Smooth muscle cell (in vitro differentiated cells): ENCODE data around the gene HAO2. TPM values are rescaled to one million over a fixed set of nuclear protein-coding genes. Genes with fewer than 3 reads are reported as not detected.

ENCODE experiments used
- DNase-seq: peaks from one replicate; lab custom pipeline; 2025; ENCODE audit not compliant: unreplicated experiment; lab: John Stamatoyannopoulos, UW
- H2AFZ ChIP-seq: fragments of 200-600 bp; sonication (generic); 2 replicates; pipeline ENCODE4 v1.6.0; 2016; ENCODE audit warnings: antibody characterized with exemption, low read depth, mild to moderate bottlenecking
- H3F3A ChIP-seq: fragments of 200-600 bp; sonication (generic); 2 replicates; pipeline ENCODE4 v1.6.0; 2017; ENCODE audit warnings: antibody characterized with exemption, low read depth
- H3K27ac ChIP-seq: fragments of 200-600 bp; sonication (generic); 2 replicates; pipeline ENCODE4 v1.5.1; 2016; ENCODE audit warnings: low read depth, mild to moderate bottlenecking
- H3K27me3 ChIP-seq: fragments of 200-600 bp; sonication (generic); 2 replicates; pipeline ENCODE4 v1.6.1; 2016; ENCODE audit warnings: low read depth, mild to moderate bottlenecking
- H3K36me3 ChIP-seq: fragments of 200-600 bp; sonication (generic); 2 replicates; pipeline ENCODE4 v1.5.1; 2016; ENCODE audit warnings: low read depth
- H3K4me1 ChIP-seq: fragments of 200-600 bp; sonication (generic); 2 replicates; pipeline ENCODE4 v1.5.1; 2016; ENCODE audit warnings: low read depth
- H3K4me2 ChIP-seq: fragments of 200-600 bp; sonication (generic); 2 replicates; pipeline ENCODE4 v1.6.0; 2016; ENCODE audit warnings: mild to moderate bottlenecking
- H3K4me3 ChIP-seq: fragments of 200-600 bp; sonication (generic); 2 replicates; pipeline ENCODE4 v1.5.1; 2016; ENCODE audit warnings: mild to moderate bottlenecking
- H3K79me2 ChIP-seq: fragments of 200-600 bp; sonication (generic); 2 replicates; pipeline ENCODE4 v1.6.0; 2016; ENCODE audit warnings: low read depth, mild to moderate bottlenecking
- H3K9ac ChIP-seq: fragments of 200-600 bp; sonication (generic); 2 replicates; pipeline ENCODE4 v1.6.0; 2016; ENCODE audit warnings: low read depth
- H3K9me3 ChIP-seq: fragments of 200-600 bp; sonication (generic); replicated peaks from 2 replicates; pipeline ENCODE4 v1.5.1; 2016; ENCODE audit warnings: low read depth
- H4K20me1 ChIP-seq: fragments of 200-600 bp; sonication (generic); 2 replicates; pipeline ENCODE4 v1.6.0; 2016; ENCODE audit warnings: low read depth
- WGBS: methylation state at CpG from one replicate; pipeline ENCODE4 v1.1.7; 2016; ENCODE audit warnings: low lambda C conversion rate; 5-methylcytosine and 5-hydroxymethylcytosine counted together
- polyA plus RNA-seq: library from polyadenylated mRNA; unstranded; fragments of >200 nt; fragmentation: Nextera tagmentation; extraction: Ambion mirVana; gene quantifications from 2 replicates; pipeline ENCODE4 v1.2.1, GENCODE V29; 2016
- total RNA-seq: library from RNA; depleted of rRNA; stranded (reverse); fragments of >200 nt; gene quantifications from 2 replicates; pipeline ENCODE4 v1.2.3, GENCODE V29; 2014
- TF ChIP-seq, protein P1 (sequence below): fragments of 200-600 bp; sonication (generic); IDR thresholded peaks from 2 replicates; pipeline ENCODE4 v1.5.1; 2017; ENCODE audit warnings: borderline replicate concordance, mild to moderate bottlenecking, antibody characterized with exemption; ENCODE audit not compliant: insufficient read depth, poor library complexity, severe bottlenecking

HAO2 gene
- total and polyA plus RNA-seq, 2 experiments from 2014 or later: not detected

DNA sequence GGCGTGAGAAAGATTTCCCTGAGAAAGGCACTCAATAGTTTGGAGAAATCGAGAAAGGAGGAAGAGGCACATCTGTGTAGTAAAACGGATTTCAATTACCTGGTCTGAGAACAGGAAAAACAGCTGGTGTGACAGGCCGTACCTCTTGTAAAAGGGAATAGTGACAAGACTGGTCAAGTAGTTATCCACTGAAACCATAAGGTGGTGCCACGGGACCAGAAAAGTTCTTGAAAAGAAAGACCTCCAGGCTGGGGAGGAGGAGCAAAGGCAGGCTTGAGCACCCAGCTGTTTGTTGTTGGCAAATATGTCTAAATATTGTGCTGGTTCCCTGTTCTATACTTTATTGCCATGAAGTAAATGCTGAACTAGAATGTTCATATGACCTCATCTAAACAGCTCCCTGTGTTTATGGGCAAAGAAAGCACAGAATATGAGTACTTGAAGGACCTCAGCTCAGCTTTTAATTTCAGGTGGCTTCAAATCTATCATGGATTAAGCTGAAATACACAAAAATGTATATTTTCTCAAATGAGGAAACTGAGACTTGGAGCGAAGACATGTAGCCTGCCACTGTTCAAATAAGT is 4.0 kb downstream of the HAO2 start:
- Histone ChIP-seq H3K9ac (peak overlapping the region; percentile 17), H3K36me3 (no peaks in the 10 kb centered on the region), H2AFZ (peak overlapping the region; percentile 23), H3K4me3 (no peak overlapping the region), H3K79me2 (no peaks in the 10 kb centered on the region), H3K27ac (peak overlapping the region; percentile 71), H3F3A (peaks cover 5% of the 10 kb centered on the region), H3K4me1 (peaks cover 6% of the 10 kb centered on the region), H3K9me3 (no peaks in the 10 kb centered on the region), H4K20me1 (no peaks in the 10 kb centered on the region), H3K4me2 (peak overlapping the region; percentile 29), H3K27me3 (peaks cover 9% of the 10 kb centered on the region)
- TF ChIP-seq, protein P1, sequence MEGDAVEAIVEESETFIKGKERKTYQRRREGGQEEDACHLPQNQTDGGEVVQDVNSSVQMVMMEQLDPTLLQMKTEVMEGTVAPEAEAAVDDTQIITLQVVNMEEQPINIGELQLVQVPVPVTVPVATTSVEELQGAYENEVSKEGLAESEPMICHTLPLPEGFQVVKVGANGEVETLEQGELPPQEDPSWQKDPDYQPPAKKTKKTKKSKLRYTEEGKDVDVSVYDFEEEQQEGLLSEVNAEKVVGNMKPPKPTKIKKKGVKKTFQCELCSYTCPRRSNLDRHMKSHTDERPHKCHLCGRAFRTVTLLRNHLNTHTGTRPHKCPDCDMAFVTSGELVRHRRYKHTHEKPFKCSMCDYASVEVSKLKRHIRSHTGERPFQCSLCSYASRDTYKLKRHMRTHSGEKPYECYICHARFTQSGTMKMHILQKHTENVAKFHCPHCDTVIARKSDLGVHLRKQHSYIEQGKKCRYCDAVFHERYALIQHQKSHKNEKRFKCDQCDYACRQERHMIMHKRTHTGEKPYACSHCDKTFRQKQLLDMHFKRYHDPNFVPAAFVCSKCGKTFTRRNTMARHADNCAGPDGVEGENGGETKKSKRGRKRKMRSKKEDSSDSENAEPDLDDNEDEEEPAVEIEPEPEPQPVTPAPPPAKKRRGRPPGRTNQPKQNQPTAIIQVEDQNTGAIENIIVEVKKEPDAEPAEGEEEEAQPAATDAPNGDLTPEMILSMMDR: peak; percentile 34
- WGBS: 37% methylated on average over 6 of the region's 6 CpGs
- no peak for DNase-seq

DNA sequence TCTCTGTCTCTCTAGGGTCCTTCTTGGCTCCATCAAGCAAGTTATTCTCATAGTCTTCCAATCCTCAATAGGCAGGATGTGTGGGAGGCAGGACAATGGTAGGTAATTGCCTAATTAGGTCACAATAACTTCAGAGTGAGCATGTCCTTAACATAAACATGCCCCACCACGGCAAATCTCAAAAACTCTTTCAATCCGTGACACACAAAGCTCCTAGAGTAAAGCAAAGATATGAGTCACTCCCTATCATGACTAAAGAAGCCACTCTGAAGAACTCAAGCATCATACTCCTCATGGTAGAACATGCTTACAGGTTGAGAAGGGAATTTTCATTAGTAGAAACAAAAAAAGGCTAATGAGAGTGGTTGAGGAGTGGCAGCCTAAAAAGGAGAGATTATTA is 4.9 kb downstream of the HAO2 start:
- H3K79me2 ChIP-seq: no peaks in the 10 kb centered on the region
- no peak overlapping the region for H3K4me3 ChIP-seq
- no peaks in the 10 kb centered on the region for H4K20me1 ChIP-seq
- H3K27me3 ChIP-seq: peaks cover 9% of the 10 kb centered on the region
- H3K4me1 ChIP-seq: peaks cover 6% of the 10 kb centered on the region
- peak overlapping the region; percentile 17 for H3K9ac ChIP-seq
- DNase-seq: no peak
- TF ChIP-seq, protein P1: no peak
- peak overlapping the region; percentile 29 for H3K4me2 ChIP-seq
- H3K36me3 ChIP-seq: no peaks in the 10 kb centered on the region
- peak overlapping the region; percentile 71 for H3K27ac ChIP-seq
- no peak overlapping the region for H2AFZ ChIP-seq
- no peaks in the 10 kb centered on the region for H3K9me3 ChIP-seq
- H3F3A ChIP-seq: peaks cover 5% of the 10 kb centered on the region
- 3% methylated on average over 2 of the region's 2 CpGs for WGBS

DNA sequence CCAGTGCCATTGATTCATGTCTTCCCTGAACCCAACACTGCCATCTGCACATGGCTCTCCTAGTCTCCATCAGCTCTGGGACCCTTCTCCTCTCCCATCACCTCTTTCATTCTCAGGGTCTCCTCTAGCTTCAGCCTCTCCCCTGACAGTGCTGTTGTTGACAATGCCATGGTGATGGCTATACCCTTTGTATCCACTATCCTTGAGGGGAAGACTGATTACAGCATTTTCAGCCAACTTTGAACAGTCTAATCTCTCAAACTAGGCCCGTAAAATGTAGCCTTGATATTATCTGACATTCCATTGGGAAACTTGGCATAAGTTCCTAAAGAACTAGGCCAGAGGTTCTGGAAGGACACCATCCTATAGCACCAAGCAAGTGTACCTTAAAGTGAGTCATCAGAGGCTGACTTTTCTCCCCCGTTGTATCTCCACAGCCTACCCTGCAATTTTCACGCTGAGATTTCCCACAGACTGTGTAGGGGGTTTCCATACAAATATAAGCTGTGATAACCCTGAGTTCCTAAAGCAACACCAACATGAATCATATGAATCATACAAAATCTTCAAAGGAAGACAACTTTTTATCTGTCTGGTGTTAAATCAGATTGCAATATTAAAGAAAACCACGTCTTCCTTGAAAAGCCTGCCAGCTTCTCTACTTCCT is 5.8 kb downstream of the HAO2 start:
- Histone ChIP-seq H3K36me3 (no peaks in the 10 kb centered on the region), H4K20me1 (no peaks in the 10 kb centered on the region), H3K27ac (peak overlapping the region; percentile 74), H3K9me3 (no peaks in the 10 kb centered on the region), H3K4me3 (no peak overlapping the region), H3F3A (peaks cover 5% of the 10 kb centered on the region), H2AFZ (no peak overlapping the region), H3K9ac (peak overlapping the region; percentile 45), H3K4me1 (peaks cover 6% of the 10 kb centered on the region), H3K27me3 (peaks cover 9% of the 10 kb centered on the region), H3K79me2 (no peaks in the 10 kb centered on the region), H3K4me2 (peak overlapping the region; percentile 19)
- TF ChIP-seq, protein P1: no peak
- no peak for DNase-seq
- 17% methylated on average over 4 of the region's 4 CpGs for WGBS
